ENCODE results near the gene PDS5A.
"Not testable (repeated sequence)": the region's sequence is repeated elsewhere in the genome, so short reads cannot be mapped to it uniquely, and the experiment has no call there.

PDS5A gene

GRCh38 chr4:39977489-39978377, at the start of gene PDS5A:
Gene PDS5A, minus strand, starts transcription at chr4:39977911. Its CDS starts 1,334 bp downstream, at chr4:39976577.
- H3K4me3 ChIP-seq (ENCODE audit: low read depth, low read length), result peak within 1 kb of the TSS; percentile 82

- H3K4me3 ChIP-seq (ENCODE audit: low read depth, low read length), result not testable (repeated sequence)
These were observed 46.3 kb upstream of the PDS5A start for GRCh38 chr4:40024049-40024448.

GRCh38 chr4:40021116-40021515, 43.4 kb upstream of the PDS5A start:
- not testable (repeated sequence) for H3K4me3 ChIP-seq (ENCODE audit: low read depth, low read length)

GRCh38 chr4:40020221-40020620, 42.5 kb upstream of the PDS5A start:
- no peak overlapping the region for H3K4me3 ChIP-seq (ENCODE audit: low read depth, low read length)

DNA sequence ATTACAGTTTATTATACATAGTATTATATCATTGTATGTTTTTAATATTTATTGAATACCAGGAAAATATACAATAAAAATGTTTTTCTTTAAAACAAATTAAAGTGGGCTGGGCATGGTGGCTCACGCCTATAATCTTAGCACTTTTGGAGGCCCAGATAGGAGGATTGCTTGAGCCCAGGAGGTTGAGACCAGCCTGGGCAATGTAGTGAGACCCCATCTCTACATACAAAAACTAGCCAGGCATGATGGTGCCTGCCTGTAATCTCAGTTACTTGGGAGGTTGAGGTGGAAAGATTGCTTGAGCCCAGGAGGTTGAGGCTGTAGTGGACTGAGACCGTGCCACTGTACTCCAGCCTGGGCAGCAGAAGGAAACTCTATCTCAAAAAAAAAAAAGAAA, 38.3 kb upstream of the PDS5A start:
- no peak overlapping the region for H3K4me3 ChIP-seq (ENCODE audit: low read depth, low read length)

- no peak overlapping the region for H3K4me3 ChIP-seq (ENCODE audit: low read depth, low read length)
These were observed 26.3 kb upstream of the PDS5A start for GRCh38 chr4:40003986-40004385.

- no peak overlapping the region for H3K4me3 ChIP-seq (ENCODE audit: low read depth, low read length)
These were observed 23.0 kb upstream of the PDS5A start for GRCh38 chr4:40000711-40001110.

GRCh38 chr4:39998659-39999345, 21.1 kb upstream of the PDS5A start:
- no peak overlapping the region for H3K4me3 ChIP-seq (ENCODE audit: low read depth, low read length)

- H3K4me3 ChIP-seq (ENCODE audit: low read depth, low read length), result no peak overlapping the region
These were observed 19.1 kb upstream of the PDS5A start for GRCh38 chr4:39996811-39997210.

- no peak overlapping the region for H3K4me3 ChIP-seq (ENCODE audit: low read depth, low read length)
These were observed 16.7 kb upstream of the PDS5A start for GRCh38 chr4:39994406-39994805.

- H3K4me3 ChIP-seq (ENCODE audit: low read depth, low read length), result not testable (repeated sequence)
These were observed 11.7 kb upstream of the PDS5A start for GRCh38 chr4:39989381-39989780.

GRCh38 chr4:39987485-39987884, 9.8 kb upstream of the PDS5A start:
- no peak overlapping the region for H3K4me3 ChIP-seq (ENCODE audit: low read depth, low read length)

DNA sequence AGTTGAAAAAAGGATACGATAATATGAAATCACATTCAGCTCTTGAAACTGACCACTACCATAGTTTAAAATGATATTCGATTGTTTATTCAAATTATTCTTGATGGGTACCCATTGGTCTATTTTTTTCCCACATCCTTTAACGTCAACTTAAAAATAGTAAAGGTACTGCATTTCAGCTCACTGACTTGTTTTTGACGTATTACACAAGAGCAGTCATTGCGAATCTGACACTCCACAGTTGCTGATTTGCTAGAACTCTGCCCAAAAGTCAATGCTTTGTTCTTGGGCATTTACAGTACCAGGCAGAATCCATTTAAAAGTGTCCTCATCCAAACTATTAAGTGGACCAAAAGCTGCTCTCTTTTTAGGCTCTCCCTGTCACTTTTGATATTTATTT, 1.2 kb upstream of the PDS5A start:
- H3K4me3 ChIP-seq (ENCODE audit: low read depth, low read length), result no peak overlapping the region

DNA sequence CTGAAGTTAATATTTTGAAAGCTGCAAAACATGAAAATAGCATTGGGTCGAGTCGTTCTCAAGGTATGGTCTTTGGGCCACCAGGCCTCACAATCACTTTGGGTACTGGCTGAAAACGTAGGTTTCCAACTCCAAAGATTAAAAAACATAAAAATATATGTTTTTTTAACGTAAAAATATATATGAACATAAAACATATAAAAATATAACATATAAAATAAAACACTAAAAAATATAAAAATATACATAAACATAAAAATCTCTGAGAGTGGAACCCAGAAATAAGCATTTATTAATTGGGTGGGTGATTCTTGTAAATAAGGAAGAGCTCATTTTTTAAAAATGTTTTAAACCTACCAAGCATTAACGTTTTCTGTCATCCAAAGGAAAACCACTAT, 666 bp upstream of the PDS5A start:
- peak overlapping the region; percentile 82 for H3K4me3 ChIP-seq (ENCODE audit: low read depth, low read length)

GRCh38 chr4:39976945-39977488, 694 bp downstream of the PDS5A start:
- H3K4me3 ChIP-seq (ENCODE audit: low read depth, low read length), result peak overlapping the region; percentile 82

- peak overlapping the region; percentile 82 for H3K4me3 ChIP-seq (ENCODE audit: low read depth, low read length)
These were observed 1.4 kb downstream of the PDS5A start for GRCh38 chr4:39976141-39976944.

- peak overlapping the region; percentile 82 for H3K4me3 ChIP-seq (ENCODE audit: low read depth, low read length)
These were observed 2.1 kb downstream of the PDS5A start for GRCh38 chr4:39975488-39976089.

GRCh38 chr4:39973052-39973451, 4.7 kb downstream of the PDS5A start:
- not testable (repeated sequence) for H3K4me3 ChIP-seq (ENCODE audit: low read depth, low read length)

DNA sequence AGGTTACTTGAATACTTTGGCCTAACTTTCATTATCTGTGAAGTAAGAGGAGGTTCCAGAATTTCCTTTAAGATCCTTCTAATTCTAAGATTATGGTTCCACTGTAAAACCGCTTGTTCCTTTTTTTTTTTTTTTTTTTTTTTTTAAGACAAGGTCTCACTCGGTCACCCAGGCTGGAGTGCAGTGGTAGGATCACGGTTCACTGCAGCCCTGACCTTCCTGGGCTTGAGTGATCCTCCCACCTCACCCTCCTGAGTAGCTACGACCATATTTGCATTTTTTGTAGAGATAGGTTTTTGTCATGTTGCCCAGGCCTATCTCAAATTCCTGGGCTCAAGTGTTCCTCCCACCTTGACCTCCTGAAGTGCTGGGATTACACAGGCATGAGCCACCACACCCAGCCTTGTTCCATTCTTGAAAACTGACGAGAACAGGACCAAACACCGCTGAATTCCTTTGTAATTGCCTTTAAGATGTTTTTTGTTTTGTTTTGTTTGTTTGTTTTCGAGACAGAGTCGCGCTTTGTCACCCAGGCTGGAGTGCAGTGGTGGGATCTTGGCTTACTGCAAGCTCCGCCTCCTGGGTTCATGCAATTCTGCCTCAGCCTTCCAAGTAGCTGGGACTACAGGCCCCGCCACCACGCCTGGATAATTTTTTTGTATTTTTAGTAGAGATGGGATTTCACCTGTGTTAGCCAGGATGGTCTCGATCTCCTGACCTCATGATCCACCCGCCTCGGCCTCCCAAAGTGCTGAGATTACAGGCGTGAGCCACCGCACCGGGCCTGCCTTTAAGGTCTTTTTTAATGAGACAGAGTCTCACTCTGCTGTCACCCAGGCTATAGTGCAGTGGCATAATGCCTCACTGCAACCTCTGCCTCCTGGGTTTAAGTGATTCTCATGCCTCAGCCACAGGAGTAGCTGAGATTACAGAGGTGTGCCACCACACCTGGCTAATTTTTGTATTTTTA, 6.8 kb downstream of the PDS5A start:
- no peak overlapping the region for H3K4me3 ChIP-seq (ENCODE audit: low read depth, low read length)

GRCh38 chr4:39963656-39964055, 14.1 kb downstream of the PDS5A start:
- H3K4me3 ChIP-seq (ENCODE audit: low read depth, low read length), result no peak overlapping the region
